HG03469 (cell line): Measurements from ENCODE around the gene TAF5L.
"Not testable (repeated sequence)": the region's sequence is repeated elsewhere in the genome, so short reads cannot be mapped to it uniquely, and the experiment has no call there.

ENCODE experiments used
- ATAC-seq: cut with Tn5 transposase; IDR thresholded peaks from one replicate; pipeline ENCODE4 v1.9.1; 2021; ENCODE audit warnings: mild to moderate bottlenecking, moderate library complexity, moderate number of reproducible peaks; ENCODE audit not compliant: unreplicated experiment

TAF5L gene

GRCh38 chr1:229572286-229572685, 53.6 kb downstream of the TAF5L start:
- no peak for ATAC-seq

- no peak for ATAC-seq
Observed at GRCh38 chr1:229570891-229571516, 54.9 kb downstream of the TAF5L start.

GRCh38 chr1:229570305-229570704, 55.6 kb downstream of the TAF5L start:
- no peak for ATAC-seq

GRCh38 chr1:229567109-229567868, 58.6 kb downstream of the TAF5L start:
- no peak for ATAC-seq

- no peak for ATAC-seq
Observed at GRCh38 chr1:229563701-229564100, 62.2 kb downstream of the TAF5L start.

- no peak for ATAC-seq
Observed at GRCh38 chr1:229563241-229563640, 62.7 kb downstream of the TAF5L start.

- no peak for ATAC-seq
Observed at GRCh38 chr1:229562686-229563085, 63.2 kb downstream of the TAF5L start.

GRCh38 chr1:229561141-229561540, 64.8 kb downstream of the TAF5L start:
- no peak for ATAC-seq

- not testable (repeated sequence) for ATAC-seq
Observed at GRCh38 chr1:229560124-229560523, 65.8 kb downstream of the TAF5L start.

GRCh38 chr1:229559336-229559801, 66.6 kb downstream of the TAF5L start:
- ATAC-seq = not testable (repeated sequence)

- peak; percentile 59 for ATAC-seq
Observed at GRCh38 chr1:229558460-229559335, 67.2 kb downstream of the TAF5L start, which contains the start of gene ABCB10. Gene ABCB10 (minus strand): TSS chr1:229558707. CDS start chr1:229558652, 55 bp downstream.

GRCh38 chr1:229557913-229558414, 68.0 kb downstream of the TAF5L start:
- peak; percentile 14 for ATAC-seq

GRCh38 chr1:229557200-229557850, 68.6 kb downstream of the TAF5L start:
- no peak for ATAC-seq

- no peak for ATAC-seq
Observed at GRCh38 chr1:229554886-229555621, 70.9 kb downstream of the TAF5L start.

- no peak for ATAC-seq
Observed at GRCh38 chr1:229553621-229554130, 72.2 kb downstream of the TAF5L start.

- no peak for ATAC-seq
Observed at GRCh38 chr1:229552732-229553131, 73.2 kb downstream of the TAF5L start.

- no peak for ATAC-seq
Observed at GRCh38 chr1:229550812-229551567, 74.9 kb downstream of the TAF5L start.

- no peak for ATAC-seq
Observed at GRCh38 chr1:229547542-229547941, 78.4 kb downstream of the TAF5L start.

- ATAC-seq = no peak
Observed at GRCh38 chr1:229544587-229544986, 81.3 kb downstream of the TAF5L start.
